Measurements from ENCODE around the gene OSER1.

Gene OSER1

GRCh38 chr20:44215125-44215524 is 4.6 kb upstream of the OSER1 start:
- H3K4me2 ChIP-seq: no peak overlapping the region
- H3K36me3 ChIP-seq (ENCODE audit: insufficient read depth): no peaks in the 10 kb centered on the region
- H4K20me1 ChIP-seq (ENCODE audit: insufficient read depth): no peaks in the 10 kb centered on the region
- no peak overlapping the region for H3K9ac ChIP-seq
- TF ChIP-seq, protein P1, sequence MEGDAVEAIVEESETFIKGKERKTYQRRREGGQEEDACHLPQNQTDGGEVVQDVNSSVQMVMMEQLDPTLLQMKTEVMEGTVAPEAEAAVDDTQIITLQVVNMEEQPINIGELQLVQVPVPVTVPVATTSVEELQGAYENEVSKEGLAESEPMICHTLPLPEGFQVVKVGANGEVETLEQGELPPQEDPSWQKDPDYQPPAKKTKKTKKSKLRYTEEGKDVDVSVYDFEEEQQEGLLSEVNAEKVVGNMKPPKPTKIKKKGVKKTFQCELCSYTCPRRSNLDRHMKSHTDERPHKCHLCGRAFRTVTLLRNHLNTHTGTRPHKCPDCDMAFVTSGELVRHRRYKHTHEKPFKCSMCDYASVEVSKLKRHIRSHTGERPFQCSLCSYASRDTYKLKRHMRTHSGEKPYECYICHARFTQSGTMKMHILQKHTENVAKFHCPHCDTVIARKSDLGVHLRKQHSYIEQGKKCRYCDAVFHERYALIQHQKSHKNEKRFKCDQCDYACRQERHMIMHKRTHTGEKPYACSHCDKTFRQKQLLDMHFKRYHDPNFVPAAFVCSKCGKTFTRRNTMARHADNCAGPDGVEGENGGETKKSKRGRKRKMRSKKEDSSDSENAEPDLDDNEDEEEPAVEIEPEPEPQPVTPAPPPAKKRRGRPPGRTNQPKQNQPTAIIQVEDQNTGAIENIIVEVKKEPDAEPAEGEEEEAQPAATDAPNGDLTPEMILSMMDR (conservative IDR thresholded peaks at IDR 0.05; ENCODE audit: low read depth, low read length): peak; percentile 92
- H2AFZ ChIP-seq (ENCODE audit: low read depth): 0 out of 2 replicates have a peak overlapping the region, but pooled peaks have one; percentile 5
- H3K4me1 ChIP-seq (ENCODE audit: low read depth, poor library complexity, severe bottlenecking): peaks cover 20% of the 10 kb centered on the region
- no peaks in the 10 kb centered on the region for H3K27me3 ChIP-seq (ENCODE audit: insufficient read depth, low read depth)
- H3K79me2 ChIP-seq (ENCODE audit: insufficient read depth, low read depth): peaks cover 2% of the 10 kb centered on the region; the same call in 1 of the 2 replicates
- no peak overlapping the region for H3K4me3 ChIP-seq (IDR thresholded peaks at IDR 0.05; ENCODE audit: insufficient read depth, low read depth, low read length)
- no peak overlapping the region for H3K27ac ChIP-seq

GRCh38 chr20:44212792-44213191 is 2.2 kb upstream of the OSER1 start:
- Histone ChIP-seq H2AFZ (ENCODE audit: low read depth) (no peak overlapping the region), H3K36me3 (ENCODE audit: insufficient read depth) (no peaks in the 10 kb centered on the region), H3K27ac (no peak overlapping the region), H3K9ac (no peak overlapping the region), H3K79me2 (ENCODE audit: insufficient read depth, low read depth) (peaks cover 25% of the 10 kb centered on the region), H3K4me1 (ENCODE audit: low read depth, poor library complexity, severe bottlenecking) (peaks cover 36% of the 10 kb centered on the region), H3K27me3 (ENCODE audit: insufficient read depth, low read depth) (no peaks in the 10 kb centered on the region), H3K4me3 (IDR thresholded peaks at IDR 0.05; ENCODE audit: insufficient read depth, low read depth, low read length) (no peak overlapping the region), H3K4me2 (no peak overlapping the region; the same call in 1 of the 2 replicates), H4K20me1 (ENCODE audit: insufficient read depth) (no peaks in the 10 kb centered on the region)
- TF ChIP-seq, protein P1 (conservative IDR thresholded peaks at IDR 0.05; ENCODE audit: low read depth, low read length): no peak

- Histone ChIP-seq H4K20me1 (ENCODE audit: insufficient read depth) (0 out of 2 replicates have a peak, but pooled peaks cover 4% of the 10 kb centered on the region), H3K4me2 (peak overlapping the region; percentile 83), H3K27ac (peak overlapping the region; percentile 90), H3K27me3 (ENCODE audit: insufficient read depth, low read depth) (no peaks in the 10 kb centered on the region), H3K9ac (peak overlapping the region; percentile 59), H3K36me3 (ENCODE audit: insufficient read depth) (no peaks in the 10 kb centered on the region), H3K79me2 (ENCODE audit: insufficient read depth, low read depth) (peaks cover 37% of the 10 kb centered on the region), H3K4me1 (ENCODE audit: low read depth, poor library complexity, severe bottlenecking) (peaks cover 46% of the 10 kb centered on the region), H3K4me3 (IDR thresholded peaks at IDR 0.05; ENCODE audit: insufficient read depth, low read depth, low read length) (peak overlapping the region; percentile 37), H2AFZ (ENCODE audit: low read depth) (peak overlapping the region; percentile 71)
- TF ChIP-seq, protein P1 (conservative IDR thresholded peaks at IDR 0.05; ENCODE audit: low read depth, low read length): no peak
These were observed 837 bp upstream of the OSER1 start for GRCh38 chr20:44211177-44212039.

GRCh38 chr20:44209686-44210405 is 725 bp downstream of the OSER1 start:
- H3K9ac ChIP-seq: peak overlapping the region; percentile 92
- H3K4me3 ChIP-seq (IDR thresholded peaks at IDR 0.05; ENCODE audit: insufficient read depth, low read depth, low read length): peak overlapping the region; percentile 32
- peak overlapping the region; percentile 91 for H3K4me2 ChIP-seq
- peaks cover 46% of the 10 kb centered on the region for H3K4me1 ChIP-seq (ENCODE audit: low read depth, poor library complexity, severe bottlenecking)
- peak overlapping the region; percentile 90 for H3K27ac ChIP-seq
- H3K36me3 ChIP-seq (ENCODE audit: insufficient read depth): no peaks in the 10 kb centered on the region
- peaks cover 51% of the 10 kb centered on the region for H3K79me2 ChIP-seq (ENCODE audit: insufficient read depth, low read depth)
- H2AFZ ChIP-seq (ENCODE audit: low read depth): peak overlapping the region; percentile 60
- no peaks in the 10 kb centered on the region for H3K27me3 ChIP-seq (ENCODE audit: insufficient read depth, low read depth)
- H4K20me1 ChIP-seq (ENCODE audit: insufficient read depth): 0 out of 2 replicates have a peak, but pooled peaks cover 4% of the 10 kb centered on the region
- TF ChIP-seq, protein P1 (conservative IDR thresholded peaks at IDR 0.05; ENCODE audit: low read depth, low read length): 0 out of 2 replicates have a peak, but pooled peaks have one; percentile 17
